ENCODE data around the gene ZNF440.
"Not testable (repeated sequence)": the region's sequence is repeated elsewhere in the genome, so short reads cannot be mapped to it uniquely, and the experiment has no call there.

The ZNF440 gene

GRCh38 chr19:11814029-11814699 is at the start of gene ZNF440:
ZNF440 (plus strand) TSS chr19:11814273; CDS start chr19:11814448, 175 bp downstream.
- DNase-seq (ENCODE audit: low spot score) = peak; percentile 88

GRCh38 chr19:11766597-11767591 is 47.2 kb upstream of the ZNF440 start, which contains the start of gene ZNF441:
ZNF441 (plus strand) TSS chr19:11767000; CDS start chr19:11767194, 194 bp downstream.
- peak; percentile 84 for DNase-seq (ENCODE audit: low spot score)

GRCh38 chr19:11767633-11768133 is 46.4 kb upstream of the ZNF440 start:
- peak; percentile 21 for DNase-seq (ENCODE audit: low spot score)

GRCh38 chr19:11769995-11770394 is 44.1 kb upstream of the ZNF440 start:
- DNase-seq (ENCODE audit: low spot score) = no peak

- DNase-seq (ENCODE audit: low spot score) = not testable (repeated sequence)
Measured at GRCh38 chr19:11771520-11771919, 42.6 kb upstream of the ZNF440 start.

- not testable (repeated sequence) for DNase-seq (ENCODE audit: low spot score)
Measured at GRCh38 chr19:11776669-11777068, 37.4 kb upstream of the ZNF440 start.

DNA sequence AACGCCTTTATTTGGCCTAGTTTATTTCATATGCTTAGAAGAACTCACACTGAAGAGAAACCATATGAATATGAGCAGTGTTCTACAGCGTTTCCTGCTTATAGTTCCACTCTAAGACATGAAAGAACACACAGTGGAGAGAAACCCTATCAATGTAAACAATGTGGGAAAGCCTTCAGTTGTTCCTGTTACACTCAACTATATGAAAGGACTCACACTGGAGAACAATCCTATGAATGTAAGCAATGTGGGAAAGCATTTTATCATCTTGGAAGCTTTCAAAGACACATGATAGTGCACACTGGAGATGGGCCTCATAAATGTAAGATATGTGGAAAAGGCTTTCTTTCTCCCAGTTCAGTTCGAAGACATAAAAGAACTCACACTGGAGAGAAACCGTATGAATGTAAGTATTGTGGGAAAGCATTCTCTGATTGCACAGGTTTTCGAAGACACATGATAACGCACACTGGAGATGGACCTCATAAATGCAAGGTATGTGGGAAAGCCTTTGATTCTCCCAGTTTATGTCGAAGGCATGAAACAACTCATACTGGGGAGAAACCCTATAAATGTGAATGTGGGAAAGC is 33.5 kb upstream of the ZNF440 start:
- no peak for DNase-seq (ENCODE audit: low spot score)

DNA sequence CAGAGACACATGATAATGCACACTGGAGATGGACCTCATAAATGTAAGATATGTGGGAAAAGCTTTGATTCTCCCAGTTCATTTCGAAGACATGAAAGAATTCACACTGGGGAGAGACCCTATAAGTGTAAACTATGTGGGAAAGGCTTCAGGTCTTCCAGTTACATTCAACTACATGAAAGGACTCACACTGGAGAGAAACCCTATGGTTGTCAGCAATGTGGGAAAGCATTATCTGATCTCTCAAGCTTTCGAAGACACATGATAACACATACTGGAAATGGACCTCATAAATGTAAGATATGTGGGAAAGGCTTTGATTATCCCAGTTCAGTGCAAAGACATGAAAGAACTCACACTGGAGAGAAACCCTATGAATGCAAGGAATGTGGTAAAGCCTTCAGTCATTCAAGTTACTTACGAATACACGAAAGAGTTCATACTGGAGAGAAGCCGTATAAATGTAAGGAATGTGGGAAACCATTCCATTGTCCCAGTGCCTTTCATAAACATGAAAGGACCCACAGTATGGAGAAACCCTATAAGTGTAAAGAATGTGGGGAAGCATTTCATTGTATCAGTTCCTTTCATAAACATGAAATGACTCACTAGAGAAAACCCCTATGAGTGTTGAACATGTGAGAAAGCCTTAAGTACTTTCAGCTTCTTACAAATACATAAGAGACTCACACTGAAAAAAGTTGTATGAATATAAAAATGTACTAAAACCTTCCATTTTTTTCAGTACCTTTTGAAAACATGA is 32.6 kb upstream of the ZNF440 start:
- no peak for DNase-seq (ENCODE audit: low spot score)

DNA sequence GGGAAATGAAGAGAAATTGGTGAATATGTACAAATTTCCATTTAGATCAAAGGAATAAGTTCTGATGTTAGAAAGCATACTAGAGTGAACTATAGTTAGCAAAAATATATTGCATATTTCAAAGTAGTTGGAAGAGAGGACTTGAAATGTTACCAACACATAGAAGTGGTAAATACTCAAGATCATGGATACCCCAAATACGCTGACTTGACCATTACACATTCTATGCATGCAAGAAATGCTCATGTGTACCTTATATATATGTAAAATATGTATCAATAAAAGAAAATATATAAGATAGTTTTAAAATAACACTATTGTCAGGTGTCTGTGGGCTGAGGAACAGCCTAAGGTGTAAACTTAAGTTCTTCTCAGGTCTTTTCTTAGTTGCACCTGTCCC is 30.3 kb upstream of the ZNF440 start:
- DNase-seq (ENCODE audit: low spot score) = no peak

GRCh38 chr19:11784356-11784755 is 29.7 kb upstream of the ZNF440 start:
- DNase-seq (ENCODE audit: low spot score) = no peak

GRCh38 chr19:11787536-11787935 is 26.5 kb upstream of the ZNF440 start:
- DNase-seq (ENCODE audit: low spot score) = no peak

DNA sequence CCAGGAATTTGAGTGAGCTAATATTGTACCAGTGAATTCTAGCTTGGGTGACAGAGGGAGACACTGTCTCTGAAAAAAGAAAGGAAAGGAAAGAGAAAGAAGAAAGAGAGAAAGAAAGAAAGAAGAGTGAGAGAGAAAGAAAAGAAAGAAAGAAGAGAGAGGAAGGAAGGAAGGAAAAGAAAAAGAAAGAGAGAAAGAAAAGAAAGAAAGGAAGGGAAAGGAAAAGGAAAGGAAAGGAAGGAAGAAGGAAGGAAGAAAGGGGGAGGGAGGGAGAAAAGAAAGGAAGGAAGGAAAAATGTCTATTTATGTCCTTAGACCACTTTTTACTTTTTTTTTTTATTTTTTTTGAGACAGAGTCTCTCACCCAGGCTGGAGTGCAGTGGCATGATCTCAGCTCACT is 21.1 kb upstream of the ZNF440 start:
- DNase-seq (ENCODE audit: low spot score) = no peak

- peak; percentile 44 for DNase-seq (ENCODE audit: low spot score)
Measured at GRCh38 chr19:11797491-11797890, 16.6 kb upstream of the ZNF440 start.

DNA sequence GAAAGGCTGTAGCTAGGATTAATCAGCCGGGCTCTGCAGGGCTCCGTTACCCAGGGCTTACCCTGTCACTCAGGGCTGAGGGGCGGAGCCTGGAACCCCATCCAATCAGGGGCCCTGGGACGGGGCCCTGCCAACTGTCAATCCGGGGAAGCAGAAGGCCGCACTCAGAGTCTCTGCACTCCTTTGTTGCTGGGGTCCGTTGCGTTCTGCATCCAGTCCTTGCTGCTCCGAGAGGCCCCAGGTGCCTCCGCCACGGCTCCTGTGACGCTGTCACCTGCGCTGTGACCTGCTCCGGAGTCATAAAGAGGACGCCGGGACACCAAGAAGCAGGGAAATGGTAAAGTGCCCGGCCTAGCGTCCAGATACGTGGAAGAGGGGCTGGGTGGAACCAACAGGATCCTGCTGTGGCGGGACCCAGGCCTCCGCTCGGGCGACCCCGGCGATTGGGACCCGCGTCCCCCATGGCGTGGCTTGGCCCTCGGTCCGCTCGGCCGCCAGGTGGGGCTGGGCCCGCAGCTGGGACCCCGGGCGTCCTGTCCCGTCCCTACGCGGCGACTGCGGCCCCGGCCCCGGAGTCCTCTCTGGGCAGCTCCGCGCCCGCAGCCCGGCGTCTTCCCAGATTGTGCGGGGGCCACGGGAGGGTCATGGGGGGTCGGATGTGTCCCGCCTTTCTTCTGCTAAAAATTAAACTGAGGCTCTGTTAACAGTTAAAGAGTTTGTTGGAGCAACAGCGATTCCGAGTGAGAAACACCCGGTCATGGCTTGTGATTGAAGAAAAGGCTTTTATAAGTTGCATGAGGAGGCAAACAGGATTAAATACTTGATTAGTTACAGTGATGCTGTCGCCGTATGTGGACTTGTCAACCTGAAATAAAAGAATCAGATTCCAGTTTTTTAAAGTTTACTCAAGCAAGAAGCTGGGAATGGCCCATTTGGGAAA is 15.4 kb upstream of the ZNF440 start, which contains the start of gene ZNF491:
Gene ZNF491 (plus strand): TSS at position 133 of the 940 bp plus-strand sequence. CDS start 7,431 bp downstream, outside the sequence.
- DNase-seq (ENCODE audit: low spot score) = peak; percentile 79

GRCh38 chr19:11806354-11807098 is 7.5 kb upstream of the ZNF440 start:
- DNase-seq (ENCODE audit: low spot score) = no peak

DNA sequence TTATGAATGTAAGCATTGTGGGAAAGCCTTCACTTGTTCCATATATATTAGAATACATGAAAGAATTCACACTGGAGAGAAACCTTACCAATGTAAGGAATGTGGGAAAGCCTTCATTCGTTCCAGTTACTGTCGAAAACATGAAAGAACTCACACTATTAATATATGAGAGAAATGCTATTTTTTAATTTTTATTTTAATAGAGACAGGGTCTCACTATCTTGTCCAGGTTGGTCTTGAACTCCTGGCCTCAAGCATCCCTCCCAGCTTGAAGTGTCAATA is 7.0 kb upstream of the ZNF440 start:
- no peak for DNase-seq (ENCODE audit: low spot score)

- DNase-seq (ENCODE audit: low spot score) = peak; percentile 15
Measured at GRCh38 chr19:11813703-11814028, 407 bp upstream of the ZNF440 start.

DNA sequence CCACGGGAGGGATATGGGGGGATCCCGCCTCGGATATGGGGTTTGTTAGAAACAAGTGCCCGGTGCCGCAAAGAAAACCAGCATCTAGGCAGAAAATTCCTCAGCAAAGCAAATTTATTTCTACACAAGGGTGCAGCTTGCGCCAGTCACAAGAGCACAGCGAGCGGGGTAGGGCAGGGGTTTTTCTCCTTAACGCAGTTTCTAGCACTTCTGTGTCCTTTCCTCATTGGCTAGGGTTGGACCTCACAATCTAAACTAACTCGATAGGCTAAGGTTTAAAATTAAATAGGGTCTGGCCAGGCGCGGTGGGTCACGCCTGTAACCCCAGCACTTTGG is 595 bp downstream of the ZNF440 start:
- DNase-seq (ENCODE audit: low spot score) = no peak

DNA sequence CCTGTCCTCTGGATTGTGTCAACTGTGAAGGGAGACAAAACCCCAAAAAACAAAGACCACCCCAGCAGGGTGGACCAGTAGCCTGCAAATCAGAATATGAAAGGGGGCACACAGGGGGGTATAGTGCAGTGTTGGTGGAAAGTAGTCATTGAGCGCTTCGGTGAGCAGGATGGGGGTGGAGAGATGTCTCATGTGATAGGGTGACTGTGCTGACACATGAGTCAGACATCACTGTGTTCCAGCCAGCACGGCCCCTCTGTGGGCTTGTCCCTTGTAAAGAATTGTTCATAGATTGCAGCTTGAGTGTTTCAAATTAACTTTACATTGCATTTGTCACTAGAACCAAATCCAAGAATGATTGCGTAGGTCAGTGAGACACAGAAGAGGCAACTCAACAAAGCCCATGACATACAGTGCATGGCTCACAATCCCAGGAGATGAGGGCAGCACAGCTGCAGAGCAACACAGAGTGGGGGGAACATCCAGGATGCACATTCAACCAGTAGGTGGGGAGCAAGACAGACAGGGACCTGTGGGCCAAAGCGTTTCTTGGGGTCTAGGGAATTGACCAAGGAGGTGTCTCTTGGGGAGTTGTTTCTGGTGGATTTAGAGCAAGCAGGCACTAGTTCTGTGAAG is 7.5 kb downstream of the ZNF440 start:
- no peak for DNase-seq (ENCODE audit: low spot score)

Data from HuH-7 (cell line).